Eye (tissue), 1 donor: Measurements from ENCODE around the gene VSNL1.
A peak's percentile ranks its signal among the peaks of the same experiment; 100 is the strongest.

Experiments
- DNase-seq: peaks from one replicate; pipeline ENCODE4 v3.0.0-alpha.2; 2015

The VSNL1 gene

GRCh38 chr2:17540093-17540812 is at the start of gene VSNL1:
Gene VSNL1 (plus strand): TSS chr2:17540696. CDS start chr2:17592075, 51,379 bp downstream.
- peak; percentile 98 for DNase-seq

DNA sequence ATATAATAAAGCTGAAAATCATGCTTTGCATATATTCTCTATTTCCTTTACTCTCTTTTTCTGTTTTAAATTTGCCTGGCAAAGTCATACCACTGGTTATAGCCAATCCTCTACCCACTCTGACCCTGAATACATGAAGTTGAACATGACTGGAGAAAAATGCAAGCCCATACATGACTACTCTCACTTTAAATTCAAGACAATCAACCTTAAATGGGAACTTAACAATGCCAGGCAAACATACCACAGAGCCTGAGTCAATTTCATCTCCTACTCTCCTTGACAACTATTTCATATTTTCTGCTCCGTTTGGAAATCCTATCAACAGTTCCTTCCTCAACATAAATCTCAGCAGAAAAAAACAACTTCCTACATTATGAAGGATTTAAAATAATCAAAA is 44.9 kb upstream of the VSNL1 start:
- no peak for DNase-seq

DNA sequence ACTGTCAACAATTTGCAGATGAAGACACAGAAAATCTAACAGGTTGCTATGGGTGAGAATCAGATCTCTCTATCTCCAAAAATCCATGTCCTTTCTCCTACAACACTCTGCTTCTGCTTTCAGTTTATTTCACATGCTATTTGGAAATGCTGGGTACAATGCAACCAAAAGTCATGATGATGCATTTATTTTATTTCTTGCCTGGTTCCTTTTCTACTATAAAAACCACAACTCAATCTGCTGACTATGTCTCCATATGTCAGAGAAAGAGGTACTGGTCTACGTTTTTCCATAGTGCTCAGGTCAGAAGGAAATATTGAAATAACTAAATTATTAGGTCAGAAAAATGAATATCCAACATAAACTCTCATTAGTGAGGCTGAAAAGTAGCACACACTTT is 42.8 kb upstream of the VSNL1 start:
- DNase-seq = no peak

DNA sequence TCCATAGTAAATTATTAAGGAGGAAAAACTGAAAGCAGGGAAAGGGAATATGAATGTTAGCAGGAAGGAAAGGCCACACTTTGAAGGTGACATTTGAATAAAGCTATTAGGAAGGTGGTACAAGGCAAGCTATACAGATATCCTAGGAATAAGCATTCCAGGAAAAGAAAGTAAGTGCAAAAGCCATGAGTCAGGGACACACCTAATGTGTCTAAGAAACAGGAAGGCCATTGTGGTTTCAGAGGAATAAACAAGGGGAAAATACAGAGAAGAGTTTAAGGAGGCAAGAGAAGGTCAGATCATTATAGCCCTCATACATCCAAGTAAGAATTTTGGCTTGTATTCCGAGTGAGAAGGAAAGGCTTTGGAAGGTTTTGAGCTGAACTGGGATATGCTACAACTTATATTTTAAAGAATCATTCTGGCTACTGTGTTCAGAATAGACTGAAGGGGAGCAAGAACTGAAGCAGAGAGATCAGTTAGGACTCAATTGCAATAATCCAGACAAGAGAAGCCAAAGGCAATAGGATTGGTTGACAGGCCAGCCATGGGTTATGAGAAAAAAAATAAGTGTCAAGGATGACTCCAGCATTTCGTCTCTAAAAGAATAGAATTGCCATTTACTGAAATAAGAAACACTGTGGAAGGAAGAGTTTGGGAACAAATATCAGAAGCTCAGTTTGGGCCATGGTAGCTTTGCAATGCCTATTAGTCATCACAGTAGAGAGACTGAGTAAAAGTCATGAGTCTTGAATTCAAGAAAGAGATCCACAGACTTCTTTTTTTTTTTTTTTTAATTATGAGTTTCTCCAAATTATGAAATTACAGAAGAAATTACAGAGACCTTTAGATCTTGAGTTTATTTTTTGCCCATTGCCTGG is 33.5 kb upstream of the VSNL1 start:
- no peak for DNase-seq

GRCh38 chr2:17515652-17516051 is 24.8 kb upstream of the VSNL1 start:
- no peak for DNase-seq

DNA sequence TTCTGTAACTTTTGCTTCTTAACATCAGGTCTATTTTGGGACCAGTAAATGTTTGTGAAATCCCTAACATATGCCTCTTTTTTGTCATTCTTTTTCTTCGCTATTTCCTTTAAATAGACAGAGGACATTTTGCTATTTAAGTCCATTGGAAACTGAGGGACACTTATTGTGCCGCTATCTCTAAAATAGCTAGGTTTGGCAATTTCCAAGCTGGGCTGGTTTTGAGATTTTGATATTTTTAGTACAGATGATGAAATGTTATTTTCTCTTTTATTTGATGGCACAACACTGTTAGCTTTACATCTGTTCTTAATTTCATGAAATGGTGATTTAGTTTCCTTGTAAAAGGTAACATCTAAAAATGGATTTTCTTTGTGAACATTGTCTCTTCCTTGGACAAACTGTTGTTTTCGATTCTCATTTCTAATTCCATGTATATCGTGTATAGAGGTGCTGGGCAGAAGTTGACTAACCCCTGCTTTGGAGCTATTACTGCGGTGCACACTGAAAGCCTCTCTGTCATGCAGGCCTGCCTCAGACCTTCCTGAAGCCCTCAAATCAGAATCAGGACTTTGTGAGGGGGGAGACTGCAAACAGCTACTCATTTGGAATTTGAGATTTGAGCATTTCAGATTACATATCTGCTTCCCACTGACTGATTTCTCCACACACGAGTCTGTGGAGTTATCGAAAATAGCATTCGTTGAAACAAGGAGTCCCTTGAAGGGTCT is 22.9 kb upstream of the VSNL1 start:
- no peak for DNase-seq

GRCh38 chr2:17518212-17519154 is 22.0 kb upstream of the VSNL1 start, which contains the start of gene RAD51AP2:
Gene RAD51AP2 (minus strand): TSS chr2:17518440. CDS start chr2:17518415, 25 bp downstream.
- DNase-seq = peak; percentile 95

DNA sequence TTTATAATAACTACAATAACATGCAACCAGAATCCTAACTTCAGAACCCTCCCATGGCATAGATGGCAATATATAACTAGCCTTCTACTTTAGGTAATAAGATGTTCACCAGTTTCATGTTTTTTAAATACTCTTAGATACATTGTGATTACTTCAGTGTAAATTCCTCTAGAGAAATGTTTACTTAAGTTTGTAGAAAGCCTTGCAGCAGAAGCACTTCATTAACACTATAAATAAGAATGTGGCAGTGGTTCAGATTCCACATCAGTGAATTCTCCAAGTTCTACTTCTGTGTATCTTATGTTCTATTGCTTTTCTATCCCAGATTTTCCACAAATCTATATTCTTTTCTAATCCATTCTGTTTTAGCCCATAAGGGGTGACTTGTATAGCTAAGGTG is 21.0 kb upstream of the VSNL1 start:
- DNase-seq = no peak

DNA sequence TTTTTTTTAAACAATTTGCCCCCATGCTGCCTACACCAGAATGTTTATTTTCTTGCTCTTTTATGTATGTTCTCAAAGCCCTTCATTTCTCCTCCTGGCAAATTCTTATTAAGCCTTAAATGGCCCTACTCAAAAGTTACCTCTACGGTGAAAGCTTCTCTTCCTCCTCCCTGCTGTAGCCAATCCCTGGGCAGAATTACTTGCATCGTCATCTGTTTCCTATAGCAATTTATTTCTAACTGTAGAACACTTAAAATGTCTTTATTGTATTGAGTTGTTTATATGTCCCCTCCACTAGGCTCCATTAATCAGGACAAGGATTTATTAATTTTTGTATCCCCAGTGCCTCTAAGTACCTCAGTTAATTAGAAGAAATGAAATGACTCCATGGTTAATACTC is 19.7 kb upstream of the VSNL1 start:
- DNase-seq = no peak

DNA sequence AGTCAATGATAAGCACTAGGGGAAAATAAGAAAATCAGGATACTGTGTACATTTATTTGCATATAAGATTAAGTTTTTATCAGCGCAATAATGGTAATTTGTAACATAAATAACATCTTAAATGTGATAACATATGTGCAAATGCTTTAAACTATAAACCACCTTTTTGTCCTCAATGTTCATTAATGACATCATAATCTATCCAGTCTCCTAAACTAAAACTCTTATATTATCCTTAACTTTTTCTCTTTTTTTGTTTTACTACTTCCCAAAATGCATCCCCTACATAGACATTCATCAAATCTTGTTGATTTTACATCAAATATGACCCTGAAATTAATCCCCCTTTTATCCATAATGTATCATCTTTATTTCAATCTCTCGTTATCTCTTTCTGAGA is 18.9 kb upstream of the VSNL1 start:
- no peak for DNase-seq

DNA sequence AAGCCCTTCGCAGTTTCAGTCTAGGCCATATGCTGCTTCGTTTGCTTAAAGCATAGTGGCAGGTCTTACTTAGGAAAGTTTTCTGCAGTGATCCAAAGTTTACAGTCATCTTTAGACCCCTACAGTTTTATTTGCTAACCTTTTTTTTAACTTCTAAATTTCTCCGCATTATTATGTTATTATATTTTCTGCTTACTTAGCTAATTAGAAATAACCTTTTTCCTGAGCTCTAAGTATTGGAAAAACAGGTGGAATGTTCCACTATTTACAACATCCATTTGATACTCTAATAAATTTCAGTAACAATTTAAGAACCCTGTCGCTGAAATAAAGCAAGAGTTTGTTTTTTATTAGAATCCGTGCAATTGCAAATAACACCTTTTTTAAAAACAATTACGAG is 18.2 kb upstream of the VSNL1 start:
- no peak for DNase-seq

DNA sequence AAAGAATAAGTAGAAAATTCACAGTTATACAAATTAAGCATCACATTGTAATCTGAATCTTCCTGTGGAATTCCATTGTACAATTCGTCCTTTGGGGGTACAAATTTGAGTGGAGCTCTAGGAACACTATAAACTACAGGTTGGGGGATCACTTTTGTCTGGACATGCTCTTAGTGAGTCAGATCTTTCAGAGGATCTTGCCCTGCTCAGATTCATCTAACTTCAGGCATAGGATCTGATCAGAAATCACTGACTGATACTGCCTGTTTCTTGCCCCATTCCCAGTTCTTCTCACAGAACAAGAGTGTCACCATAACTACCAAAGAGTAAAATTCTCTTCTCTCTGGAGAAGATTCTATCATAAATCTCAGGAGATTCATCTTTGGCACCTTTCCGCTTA is 10.7 kb upstream of the VSNL1 start:
- no peak for DNase-seq

DNA sequence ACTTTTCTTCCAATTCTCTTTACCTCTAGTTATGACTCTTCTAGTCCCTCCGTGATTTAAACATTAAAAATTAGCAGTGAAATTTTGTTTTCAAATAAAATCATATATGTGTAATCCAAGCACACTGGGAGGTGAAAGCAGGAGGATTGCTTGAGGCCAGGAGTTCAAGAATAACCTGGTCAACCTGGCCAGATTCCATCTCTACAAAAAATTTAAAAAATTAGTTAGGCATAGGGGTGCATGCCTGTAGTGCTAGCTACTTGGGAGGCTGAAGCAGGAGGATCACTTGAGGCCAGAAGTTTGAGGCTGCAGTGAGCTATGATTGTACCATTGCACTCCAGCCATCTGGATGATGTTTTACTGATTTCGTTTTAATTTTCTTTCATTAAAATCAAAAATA is 7.0 kb upstream of the VSNL1 start:
- DNase-seq = no peak

- DNase-seq = no peak
Observed at GRCh38 chr2:17536416-17536815, 4.1 kb upstream of the VSNL1 start.

DNA sequence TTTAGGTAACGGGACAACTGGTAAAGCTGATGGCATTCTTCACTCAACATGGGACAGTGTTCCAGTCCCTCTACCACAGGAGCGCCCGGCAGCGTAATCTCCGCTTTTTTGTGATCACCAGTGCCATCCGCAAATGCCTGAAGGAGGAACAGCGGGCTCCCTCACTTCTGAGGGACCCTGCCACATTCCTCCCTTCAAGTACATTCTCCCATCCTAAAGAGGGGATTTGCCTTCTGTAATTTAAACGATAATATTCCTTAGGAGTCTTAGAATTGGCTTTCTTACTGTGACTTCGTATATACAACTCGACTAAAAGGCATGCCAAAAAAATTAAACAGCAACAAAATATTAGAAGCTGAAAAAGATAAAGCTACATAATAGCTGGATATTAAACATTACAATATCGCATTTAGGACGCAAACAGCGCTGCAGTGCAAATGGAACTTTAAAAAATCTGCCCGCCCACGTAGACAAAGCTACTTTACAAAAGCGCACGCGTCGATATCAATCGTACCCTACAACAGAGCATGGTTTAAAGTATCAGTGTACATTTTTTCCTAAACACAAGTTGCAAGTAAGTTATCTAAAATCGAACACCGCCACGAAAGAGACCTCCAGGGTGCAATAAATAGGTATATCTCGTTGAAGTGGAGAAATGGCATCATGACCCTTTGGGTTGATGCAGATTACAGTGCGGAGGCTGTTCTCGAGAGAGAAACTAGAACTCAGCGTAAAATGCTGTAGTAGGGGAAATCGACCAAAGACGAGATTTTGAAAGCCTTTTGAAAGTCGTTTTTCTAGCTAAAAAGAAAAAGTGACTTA is 2.3 kb upstream of the VSNL1 start:
- peak; percentile 89 for DNase-seq

DNA sequence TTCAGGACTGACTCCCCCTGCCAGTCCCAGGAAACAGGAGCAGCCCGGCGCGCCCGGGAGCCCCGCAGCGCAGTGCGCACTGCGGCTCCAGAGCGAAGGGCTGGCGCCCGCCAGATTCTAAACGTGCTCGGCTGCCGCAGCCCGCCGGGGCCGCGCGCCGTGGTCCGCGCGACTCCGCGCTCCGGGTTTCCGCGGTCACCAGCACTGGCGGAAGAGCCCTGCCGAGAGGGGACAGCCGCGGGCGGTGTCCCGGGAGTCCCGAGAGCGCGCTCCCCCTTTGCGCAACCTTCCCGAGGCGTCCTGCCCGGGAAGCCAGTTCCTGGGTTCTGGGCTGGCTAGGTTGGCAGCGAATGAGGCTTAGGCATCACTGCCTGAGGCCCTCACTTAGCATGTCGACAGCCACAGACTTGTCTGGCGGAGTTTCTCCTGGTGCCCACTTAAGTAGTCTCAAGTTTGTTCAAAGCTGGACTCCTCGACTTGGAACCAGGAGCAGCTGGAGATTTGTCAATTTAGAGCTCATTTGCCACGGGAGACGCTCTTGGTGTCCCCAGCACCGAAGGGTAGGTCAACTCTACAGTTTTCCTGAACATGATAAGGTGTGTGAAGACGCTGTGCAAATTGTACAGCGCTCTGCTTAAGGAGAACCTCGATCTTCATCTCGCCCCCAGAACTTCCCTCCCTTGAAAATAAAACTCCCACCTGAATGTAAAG is 1.5 kb upstream of the VSNL1 start:
- DNase-seq = peak; percentile 91

GRCh38 chr2:17539611-17540092 is 844 bp upstream of the VSNL1 start:
- peak; percentile 74 for DNase-seq

- DNase-seq = no peak
Observed at GRCh38 chr2:17540813-17541530, 476 bp downstream of the VSNL1 start.

- peak; percentile 28 for DNase-seq
Observed at GRCh38 chr2:17541531-17541950, 1.0 kb downstream of the VSNL1 start.

DNA sequence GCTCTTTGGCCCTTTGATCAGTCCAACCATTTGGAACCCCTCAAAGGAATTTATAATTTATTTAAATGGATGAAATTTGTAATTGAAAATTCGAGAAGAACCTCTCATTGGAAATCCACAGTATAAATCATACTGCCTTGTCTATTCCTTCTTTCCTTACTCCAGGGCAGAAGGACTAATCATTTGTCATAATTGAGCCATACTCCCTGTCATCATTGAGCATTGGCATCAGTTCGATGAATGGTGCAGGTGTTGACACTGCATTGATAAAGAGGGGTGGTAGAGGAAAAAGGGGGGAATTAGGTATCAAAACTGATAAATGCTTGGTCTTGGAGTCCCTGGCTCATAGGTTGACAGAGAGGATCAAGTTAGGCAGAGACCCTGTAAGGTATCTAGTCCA is 2.0 kb downstream of the VSNL1 start:
- no peak for DNase-seq
